Effector memory CD4-positive, alpha-beta T cell (primary cell): ENCODE results near the gene FBN2.

Source experiments
- DNase-seq, 3 donors: peaks; one replicate each; pipeline ENCODE4 v3.0.0-alpha.2; 2020
- H3K27ac ChIP-seq: 2 replicates; pipeline ENCODE4 v1.7.0; 2013; ENCODE audit warnings: mild to moderate bottlenecking, low read length, moderate library complexity; ENCODE audit not compliant: insufficient read depth, poor library complexity, severe bottlenecking
- H3K27me3 ChIP-seq: replicated peaks from 2 replicates; pipeline ENCODE4 v1.7.0; 2013; ENCODE audit warnings: mild to moderate bottlenecking, low read length; ENCODE audit not compliant: insufficient read depth, control insufficient read depth, poor library complexity, severe bottlenecking
- H3K36me3 ChIP-seq: 2 replicates; pipeline ENCODE4 v1.7.0; 2013; ENCODE audit warnings: mild to moderate bottlenecking, low read length, moderate library complexity; ENCODE audit not compliant: control insufficient read depth, insufficient read depth
- H3K4me1 ChIP-seq: 2 replicates; pipeline ENCODE4 v1.7.0; 2013; ENCODE audit warnings: low read length, mild to moderate bottlenecking; ENCODE audit not compliant: control insufficient read depth, insufficient read depth, poor library complexity, severe bottlenecking
- H3K4me3 ChIP-seq: 2 replicates; pipeline ENCODE4 v1.7.0; 2013; ENCODE audit warnings: low read length, low read depth, mild to moderate bottlenecking; ENCODE audit not compliant: insufficient read depth, poor library complexity, severe bottlenecking
- H3K9me3 ChIP-seq: 2 replicates; pipeline ENCODE4 v1.7.0; 2013; ENCODE audit warnings: mild to moderate bottlenecking, low read length, moderate library complexity; ENCODE audit not compliant: control insufficient read depth

Gene FBN2

DNA sequence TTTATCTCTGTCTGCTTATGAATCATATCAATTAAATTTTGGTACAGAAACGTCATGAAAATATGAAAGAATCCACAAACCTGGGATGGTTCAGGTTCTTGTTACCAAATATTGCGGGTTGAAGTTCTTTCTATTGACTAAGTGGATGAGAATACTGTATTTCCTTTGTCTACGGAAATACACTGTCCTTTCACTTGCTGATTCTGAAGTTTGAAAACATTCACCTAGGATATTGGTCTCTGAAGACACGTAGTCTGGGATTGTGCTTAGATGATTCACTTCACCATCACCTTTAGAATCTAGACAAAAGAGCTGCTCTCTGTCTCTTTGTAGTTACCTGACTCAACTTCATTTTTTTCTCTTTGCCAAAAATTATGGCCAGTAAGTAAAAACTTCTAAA, 222.4 kb downstream of the FBN2 start:
- H3K9me3 ChIP-seq = no peaks in the 10 kb centered on the region
- no peaks in the 10 kb centered on the region for H3K36me3 ChIP-seq
- H3K4me1 ChIP-seq = no peaks in the 10 kb centered on the region
- no peak for DNase-seq
- no peak overlapping the region for H3K27ac ChIP-seq
- no peak overlapping the region for H3K4me3 ChIP-seq
- no peaks in the 10 kb centered on the region for H3K27me3 ChIP-seq

DNA sequence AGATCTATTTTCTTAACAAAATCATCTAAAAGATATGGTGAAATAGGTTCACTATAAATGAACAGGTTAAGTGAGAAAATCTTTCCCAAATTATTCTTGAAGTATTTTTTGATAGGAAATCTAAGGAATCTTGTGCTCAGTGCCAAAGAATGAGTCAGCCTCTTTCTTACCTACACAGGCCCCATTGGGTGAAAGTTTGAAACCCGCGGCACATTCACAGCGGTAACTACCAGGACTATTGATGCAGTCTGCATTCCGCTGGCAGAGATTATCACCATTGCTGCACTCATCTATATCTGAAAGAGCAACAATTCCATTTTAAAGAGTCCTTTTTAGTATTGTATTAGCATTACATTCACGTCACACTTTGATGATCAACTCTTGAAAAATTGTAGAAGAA, 232.7 kb downstream of the FBN2 start:
- Histone ChIP-seq H3K27ac (no peak overlapping the region), H3K4me1 (no peaks in the 10 kb centered on the region), H3K27me3 (no peaks in the 10 kb centered on the region), H3K4me3 (no peak overlapping the region), H3K9me3 (no peaks in the 10 kb centered on the region), H3K36me3 (no peaks in the 10 kb centered on the region)
- no peak for DNase-seq

DNA sequence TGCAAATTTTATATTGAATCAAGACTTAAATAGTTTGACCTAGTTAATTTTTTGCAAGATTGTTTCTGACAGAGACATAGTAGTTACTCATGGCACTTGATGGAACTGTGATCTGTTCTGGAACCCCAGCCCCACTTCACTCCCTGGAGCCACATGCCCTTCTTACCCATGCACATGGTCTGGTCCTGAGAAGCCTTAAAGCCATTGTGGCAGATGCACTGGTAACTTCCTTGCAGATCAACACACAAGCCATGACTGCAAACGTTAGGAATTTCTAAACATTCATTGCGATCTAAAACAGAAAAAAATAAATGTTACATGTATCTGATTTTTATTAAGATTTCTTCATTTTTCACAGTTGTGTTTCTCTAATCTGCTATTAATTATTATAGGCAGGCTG, 233.3 kb downstream of the FBN2 start:
- DNase-seq = no peak
- Histone ChIP-seq H3K4me1 (no peaks in the 10 kb centered on the region), H3K4me3 (no peak overlapping the region), H3K27ac (no peak overlapping the region), H3K36me3 (no peaks in the 10 kb centered on the region), H3K9me3 (no peaks in the 10 kb centered on the region), H3K27me3 (no peaks in the 10 kb centered on the region)

DNA sequence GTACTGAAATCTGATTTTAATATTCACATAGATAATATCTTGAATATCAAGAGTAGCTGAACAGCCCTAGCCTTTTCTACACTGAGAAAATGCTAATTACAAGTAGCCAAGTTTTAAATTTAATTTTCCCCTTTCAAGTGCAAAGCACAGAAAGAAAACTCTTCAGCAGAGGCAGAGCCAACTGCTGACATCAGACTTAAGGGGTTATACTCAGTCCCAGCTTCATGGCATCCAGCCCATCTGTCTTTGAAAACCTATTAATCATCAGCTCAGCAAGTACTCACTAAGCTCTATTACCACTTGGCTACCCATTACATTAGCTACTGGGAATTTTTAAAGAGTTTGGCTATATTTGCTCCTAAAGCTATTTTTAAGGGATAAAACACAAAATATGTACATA, 234.0 kb downstream of the FBN2 start:
- no peaks in the 10 kb centered on the region for H3K36me3 ChIP-seq

DNA sequence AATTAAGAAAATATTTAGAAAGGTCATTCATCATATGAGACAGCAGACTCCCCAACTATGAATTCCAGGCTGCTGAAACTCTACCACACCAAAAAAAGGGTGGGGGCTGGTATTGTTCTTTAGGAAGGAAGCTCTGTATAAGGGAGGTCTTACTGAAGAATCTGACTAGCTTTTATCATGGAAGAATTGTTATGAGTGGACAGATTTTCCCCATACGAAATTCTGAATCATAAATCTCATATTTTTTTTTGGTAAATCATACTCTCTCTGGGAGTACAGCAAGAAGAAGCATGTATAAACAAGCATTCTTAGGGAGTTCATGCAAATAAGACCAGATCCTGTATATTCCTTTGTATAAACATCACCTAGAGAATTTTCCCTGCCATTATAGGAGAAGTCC, 234.5 kb downstream of the FBN2 start:
- no peak for DNase-seq
- H3K4me1 ChIP-seq = no peaks in the 10 kb centered on the region
- no peak overlapping the region for H3K27ac ChIP-seq
- no peak overlapping the region for H3K4me3 ChIP-seq
- H3K36me3 ChIP-seq = no peaks in the 10 kb centered on the region
- no peaks in the 10 kb centered on the region for H3K27me3 ChIP-seq
- H3K9me3 ChIP-seq = no peaks in the 10 kb centered on the region

More for the DNA sequence above, 234.0 kb downstream of the FBN2 start:
- no peak for DNase-seq
- H3K27ac ChIP-seq = no peak overlapping the region
- H3K9me3 ChIP-seq = no peaks in the 10 kb centered on the region
- no peaks in the 10 kb centered on the region for H3K4me1 ChIP-seq
- no peak overlapping the region for H3K4me3 ChIP-seq
- H3K27me3 ChIP-seq = no peaks in the 10 kb centered on the region

DNA sequence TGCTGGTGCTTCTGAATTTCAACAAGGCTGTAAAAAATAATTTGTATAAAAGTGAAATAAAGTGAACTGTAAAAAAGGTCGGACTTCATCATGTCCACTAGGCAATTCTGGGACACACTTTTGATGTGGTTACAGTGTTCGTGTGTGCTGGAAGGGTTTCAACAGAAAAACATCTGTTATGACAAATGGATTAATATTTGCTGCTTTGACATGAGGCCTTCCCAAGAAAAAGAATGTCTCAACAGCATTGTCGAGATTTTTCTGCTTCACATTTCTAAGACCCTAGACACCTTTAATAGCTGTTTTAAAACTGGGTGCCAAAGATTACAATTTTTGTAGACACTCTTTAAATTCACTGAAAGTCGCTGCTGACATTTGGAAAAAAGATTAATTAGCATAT, 237.9 kb downstream of the FBN2 start:
- Histone ChIP-seq H3K27ac (no peak overlapping the region), H3K9me3 (no peaks in the 10 kb centered on the region), H3K36me3 (no peaks in the 10 kb centered on the region), H3K4me3 (no peak overlapping the region), H3K4me1 (no peaks in the 10 kb centered on the region), H3K27me3 (no peaks in the 10 kb centered on the region)
- DNase-seq = no peak

DNA sequence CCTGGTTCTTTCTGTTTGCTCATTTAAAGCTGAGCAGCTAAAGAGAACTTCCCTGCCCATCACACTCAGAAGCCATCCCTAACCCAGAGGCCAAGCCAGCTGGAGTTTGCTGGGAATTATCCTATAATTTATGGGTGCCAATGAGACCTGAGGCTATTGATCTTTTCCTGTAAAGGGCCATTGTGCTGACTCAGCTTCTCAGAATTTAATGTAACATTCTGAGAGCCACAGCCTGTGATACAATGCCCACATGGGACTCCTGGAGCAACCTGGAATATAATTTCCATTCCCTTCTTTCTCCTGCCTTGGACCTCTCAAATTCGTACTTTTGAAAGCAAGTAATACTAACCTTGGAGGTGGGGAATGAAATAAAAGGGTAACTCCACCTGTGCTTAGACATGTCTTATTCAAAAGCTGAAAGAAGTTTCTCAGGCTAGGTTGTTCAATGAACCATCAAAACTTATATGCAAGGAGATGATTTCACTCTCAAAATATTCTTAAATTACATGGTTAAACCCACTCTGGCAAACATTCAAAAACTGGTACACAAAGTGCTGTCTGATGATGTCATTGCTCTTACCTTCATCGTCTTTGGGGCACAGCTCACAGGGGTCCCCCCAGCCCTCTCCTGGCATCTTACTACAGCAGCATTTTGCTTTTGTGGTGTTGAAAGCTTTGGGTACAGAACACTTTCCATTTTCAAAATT, 247.7 kb downstream of the FBN2 start:
- no peak overlapping the region for H3K27ac ChIP-seq
- no peak for DNase-seq

DNA sequence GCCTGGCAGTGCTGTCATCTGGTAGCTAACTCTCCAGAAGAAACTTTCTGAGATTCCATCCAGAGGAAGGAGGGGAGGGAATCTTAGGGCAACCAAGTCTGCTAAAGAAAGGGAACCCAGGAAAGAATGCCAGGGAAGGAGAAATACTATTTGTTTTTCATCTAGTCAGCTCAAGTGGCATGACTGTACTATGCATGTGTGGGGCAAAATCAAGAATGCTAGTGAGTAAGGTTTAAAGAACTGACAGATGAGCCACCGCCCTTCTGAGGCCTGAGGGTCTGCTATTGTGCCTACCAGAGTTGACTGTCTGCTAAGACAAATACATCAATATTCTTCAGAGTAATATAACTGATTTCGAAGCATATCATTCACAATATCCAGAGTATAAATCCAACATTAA, 250.3 kb downstream of the FBN2 start:
- no peak overlapping the region for H3K4me3 ChIP-seq
- no peaks in the 10 kb centered on the region for H3K27me3 ChIP-seq
- H3K27ac ChIP-seq = no peak overlapping the region
- H3K9me3 ChIP-seq = no peaks in the 10 kb centered on the region
- H3K36me3 ChIP-seq = no peaks in the 10 kb centered on the region
- no peak for DNase-seq
- H3K4me1 ChIP-seq = no peaks in the 10 kb centered on the region

More for the DNA sequence above, 247.7 kb downstream of the FBN2 start:
- no peaks in the 10 kb centered on the region for H3K4me1 ChIP-seq
- no peaks in the 10 kb centered on the region for H3K27me3 ChIP-seq
- H3K9me3 ChIP-seq = no peaks in the 10 kb centered on the region
- H3K4me3 ChIP-seq = no peak overlapping the region
- no peaks in the 10 kb centered on the region for H3K36me3 ChIP-seq

DNA sequence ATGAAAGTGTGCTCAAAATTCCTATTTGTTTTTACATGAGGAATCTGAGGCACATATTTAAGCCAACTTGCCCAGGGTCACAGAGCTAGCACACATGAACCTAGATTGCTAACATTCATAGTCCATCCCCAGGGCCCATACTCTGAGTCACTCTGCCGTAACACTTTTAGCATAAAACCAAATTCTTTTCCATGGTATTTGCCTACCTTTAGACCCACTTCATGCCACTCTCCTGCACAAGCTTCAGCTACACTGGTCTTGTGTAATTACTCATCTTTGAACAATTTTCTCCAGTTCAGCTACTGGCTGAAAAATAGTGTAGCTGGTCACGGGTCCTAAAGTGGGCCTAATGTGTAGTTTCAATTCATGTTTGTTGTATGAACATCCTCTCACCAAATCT, 253.8 kb downstream of the FBN2 start:
- Histone ChIP-seq H3K9me3 (no peaks in the 10 kb centered on the region), H3K4me3 (no peak overlapping the region), H3K27me3 (no peaks in the 10 kb centered on the region), H3K36me3 (no peaks in the 10 kb centered on the region), H3K27ac (no peak overlapping the region), H3K4me1 (no peaks in the 10 kb centered on the region)
- DNase-seq = no peak

DNA sequence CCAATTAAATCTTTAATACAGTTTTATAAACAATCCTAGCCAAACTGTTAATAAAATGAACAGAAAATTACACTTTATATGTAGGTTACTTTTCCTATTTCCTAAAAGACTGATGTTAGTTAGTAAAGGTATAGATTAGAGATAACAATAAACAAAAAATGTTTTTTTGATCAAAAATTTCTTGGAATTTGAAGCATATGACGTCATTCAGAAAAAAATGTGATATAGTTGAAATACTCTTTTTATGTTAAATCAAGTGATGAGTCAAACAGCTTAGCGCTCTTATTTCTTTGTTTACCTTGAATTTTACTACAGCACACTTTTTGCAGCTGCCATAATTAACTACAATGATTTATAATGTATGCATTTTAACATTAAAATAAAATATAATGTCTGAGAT, 258.7 kb downstream of the FBN2 start:
- no peak overlapping the region for H3K27ac ChIP-seq
- H3K4me1 ChIP-seq = no peaks in the 10 kb centered on the region
- no peak for DNase-seq
- no peaks in the 10 kb centered on the region for H3K36me3 ChIP-seq
- H3K4me3 ChIP-seq = no peak overlapping the region
- H3K27me3 ChIP-seq = no peaks in the 10 kb centered on the region
- no peaks in the 10 kb centered on the region for H3K9me3 ChIP-seq
